WTC11 (cell line): ENCODE data around the gene UNC119B. TPM values are rescaled to one million over a fixed set of nuclear protein-coding genes. Genes with fewer than 3 reads are reported as not detected.
A peak's percentile ranks its signal among the peaks of the same experiment; 100 is the strongest.
"Not testable (repeated sequence)": the region's sequence is repeated elsewhere in the genome, so short reads cannot be mapped to it uniquely, and the experiment has no call there.

Experiments
- ATAC-seq: fragments of 200-7000 bp; cut with Tn5 transposase; 2 replicates; pipeline ENCODE4 v1.10.0; 2021; ENCODE audit warnings: mild to moderate bottlenecking, moderate library complexity
- CTCF ChIA-PET: fragments of 300-600 bp; sonication (Branson Sonifier 250); formaldehyde crosslinking; loops from one replicate; lab custom pipeline; 2021; ENCODE audit warnings: antibody characterized with exemption; lab: Charles Lee
- POLR2A ChIA-PET: fragments of 350-600 bp; sonication (Branson Sonifier 250); formaldehyde crosslinking; loops from one replicate; lab custom pipeline; 2021; ENCODE audit warnings: antibody characterized with exemption; lab: Charles Lee
- DNase-seq: peaks from one replicate; pipeline ENCODE4 v3.0.0; 2021; ENCODE audit warnings: low spot score
- H3K27ac Mint-ChIP-seq: 2 replicates; pipeline ENCODE4 v1.8.0; 2021; ENCODE audit warnings: mixed read lengths
- H3K27me3 Mint-ChIP-seq: 2 replicates; pipeline ENCODE4 v1.8.0; 2021; ENCODE audit warnings: low read depth, mild to moderate bottlenecking, moderate library complexity, mixed read lengths
- H3K36me3 Mint-ChIP-seq: 2 replicates; pipeline ENCODE4 v1.8.0; 2021; ENCODE audit warnings: mixed read lengths
- H3K4me1 Mint-ChIP-seq: 2 replicates; pipeline ENCODE4 v1.8.0; 2022; ENCODE audit warnings: mixed read lengths
- H3K4me3 Mint-ChIP-seq: 2 replicates; pipeline ENCODE4 v1.8.0; 2021; ENCODE audit warnings: mild to moderate bottlenecking, moderate library complexity, mixed read lengths
- H3K9me3 Mint-ChIP-seq: 2 replicates; pipeline ENCODE4 v1.8.0; 2021; ENCODE audit warnings: mixed read lengths
- ATF3 ChIP-seq: sonication (generic); formaldehyde crosslinking; conservative IDR thresholded peaks from 2 replicates; pipeline ENCODE4 v1.8.1; 2022; ENCODE audit warnings: mild to moderate bottlenecking, missing genetic modification reagents
- CTCF ChIP-seq: fragments of 200-600 bp; IDR thresholded peaks from 2 replicates; pipeline ENCODE4 v1.8.0; 2022; ENCODE audit warnings: antibody characterized with exemption
- E2F5 ChIP-seq: sonication (generic); formaldehyde crosslinking; IDR thresholded peaks from 2 replicates; pipeline ENCODE4 v1.8.1; 2022; ENCODE audit warnings: mild to moderate bottlenecking, moderate library complexity, missing genetic modification reagents
- ERG ChIP-seq: fragments of 250-450 bp; sonication (Bioruptor Pico); IDR thresholded peaks from 2 replicates; pipeline ENCODE4 v1.8.0; 2021; ENCODE audit warnings: mild to moderate bottlenecking
- HMGXB4 ChIP-seq: sonication (generic); formaldehyde crosslinking; IDR thresholded peaks from 2 replicates; pipeline ENCODE4 v1.8.1; 2023; ENCODE audit warnings: mild to moderate bottlenecking, moderate library complexity, missing genetic modification reagents
- IRF2 ChIP-seq: sonication (generic); formaldehyde crosslinking; IDR thresholded peaks from 2 replicates; pipeline ENCODE4 v1.8.0; 2022; ENCODE audit warnings: low read depth, missing genetic modification reagents, borderline replicate concordance
- NFATC4 ChIP-seq: fragments of 250-450 bp; sonication (Bioruptor Pico); IDR thresholded peaks from 2 replicates; pipeline ENCODE4 v1.9.0; 2021; ENCODE audit warnings: mild to moderate bottlenecking
- OVOL2 ChIP-seq: fragments of 250-450 bp; sonication (Bioruptor Pico); IDR thresholded peaks from 2 replicates; pipeline ENCODE4 v1.9.0; 2021; ENCODE audit warnings: mild to moderate bottlenecking, borderline replicate concordance
- SMAD4 ChIP-seq: sonication (generic); formaldehyde crosslinking; IDR thresholded peaks from 2 replicates; pipeline ENCODE4 v1.8.0; 2022; ENCODE audit warnings: mild to moderate bottlenecking, missing genetic modification reagents
- SOX15 ChIP-seq: fragments of 250-450 bp; sonication (Bioruptor Pico); IDR thresholded peaks from 2 replicates; pipeline ENCODE4 v1.9.0; 2021; ENCODE audit warnings: mild to moderate bottlenecking
- ZBTB21 ChIP-seq: sonication (generic); formaldehyde crosslinking; IDR thresholded peaks from 2 replicates; pipeline ENCODE4 v1.8.1; 2023; ENCODE audit warnings: mild to moderate bottlenecking, missing genetic modification reagents, borderline replicate concordance
- ZMAT4 ChIP-seq: fragments of 250-450 bp; sonication (Bioruptor Pico); IDR thresholded peaks from 2 replicates; pipeline ENCODE4 v1.9.0; 2021; ENCODE audit warnings: mild to moderate bottlenecking
- ZNF138 ChIP-seq: sonication (generic); formaldehyde crosslinking; conservative IDR thresholded peaks from 2 replicates; pipeline ENCODE4 v1.8.1; 2022; ENCODE audit warnings: mild to moderate bottlenecking, moderate library complexity, missing genetic modification reagents
- ZNF219 ChIP-seq: sonication (generic); formaldehyde crosslinking; IDR thresholded peaks from 2 replicates; pipeline ENCODE4 v1.8.0; 2023; ENCODE audit warnings: missing genetic modification reagents, mild to moderate bottlenecking, borderline replicate concordance
- ZNF232 ChIP-seq: sonication (generic); formaldehyde crosslinking; IDR thresholded peaks from 2 replicates; pipeline ENCODE4 v1.8.0; 2022; ENCODE audit warnings: mild to moderate bottlenecking, missing genetic modification reagents
- ZNF416 ChIP-seq: fragments of 250-450 bp; sonication (Bioruptor Pico); IDR thresholded peaks from 2 replicates; pipeline ENCODE4 v1.9.0; 2021; ENCODE audit warnings: mild to moderate bottlenecking, inconsistent platforms
- ZNF425 ChIP-seq: fragments of 250-450 bp; sonication (Bioruptor Pico); conservative IDR thresholded peaks from 2 replicates; pipeline ENCODE4 v1.9.0; 2021; ENCODE audit warnings: mild to moderate bottlenecking
- total RNA-seq: library from RNA; stranded (reverse); gene quantifications from 3 replicates; pipeline ENCODE4 v1.2.3, GENCODE V29; 2021

Gene UNC119B
- total RNA-seq, 1 experiment from 2014 or later, result 53.3 TPM

GRCh38 chr12:120732198-120732597 lies 21.9 kb downstream of the UNC119B start:
- H3K9me3 Mint-ChIP-seq, DNase-seq, CTCF ChIA-PET, H3K4me1 Mint-ChIP-seq, POLR2A ChIA-PET, H3K27ac Mint-ChIP-seq, H3K27me3 Mint-ChIP-seq, ATAC-seq, H3K4me3 Mint-ChIP-seq: not testable (repeated sequence)
- peaks cover 22% of the 10 kb centered on the region for H3K36me3 Mint-ChIP-seq

GRCh38 chr12:120733574-120733973 lies 23.3 kb downstream of the UNC119B start:
- no peaks in the 10 kb centered on the region for H3K4me1 Mint-ChIP-seq
- POLR2A ChIA-PET, result no interaction called here

GRCh38 chr12:120734210-120734609 lies 24.0 kb downstream of the UNC119B start:
- Mint-ChIP-seq H3K4me1 (no peaks in the 10 kb centered on the region), H3K36me3 (peaks cover 22% of the 10 kb centered on the region), H3K27ac (0 out of 2 replicates have a peak overlapping the region, but pooled peaks have one; percentile 49), H3K4me3 (no peak overlapping the region), H3K9me3 (peaks cover 5% of the 10 kb centered on the region)
- CTCF ChIA-PET, result interaction anchor here (1.3 kb wide), 1 partner anchor 271 kb away, joined by 3 read pairs; no protein-coding TSS in a partner anchor
- ATAC-seq (no peak), DNase-seq (no peak)
- TF ChIP-seq ZNF219 (CRISPR knock-in tag) (no peak), CTCF (no peak), IRF2 (CRISPR knock-in tag) (no peak), E2F5 (CRISPR knock-in tag) (no peak), SOX15 (no peak), ZBTB21 (CRISPR knock-in tag) (no peak), ZNF425 (CRISPR knock-in tag) (no peak), ZMAT4 (CRISPR knock-in tag) (no peak), ATF3 (no peak), OVOL2 (CRISPR knock-in tag) (no peak), HMGXB4 (CRISPR knock-in tag) (no peak), ERG (CRISPR knock-in tag) (no peak)
- TF ChIP-seq, all 79 proteins: peak for 0
- POLR2A ChIA-PET, result no interaction called here
- no peaks in the 10 kb centered on the region for H3K27me3 Mint-ChIP-seq

More at GRCh38 chr12:120733574-120733973, 23.3 kb downstream of the UNC119B start:
- Mint-ChIP-seq H3K4me3 (no peak overlapping the region), H3K27me3 (no peaks in the 10 kb centered on the region), H3K9me3 (peaks cover 5% of the 10 kb centered on the region), H3K27ac (no peak overlapping the region)
- no peak for ATAC-seq
- no peak for DNase-seq
- TF ChIP-seq ZNF416 (CRISPR knock-in tag) (no peak), SMAD4 (CRISPR knock-in tag) (no peak), ZNF138 (CRISPR knock-in tag) (no peak), E2F5 (CRISPR knock-in tag) (no peak), ZNF232 (CRISPR knock-in tag) (no peak), NFATC4 (CRISPR knock-in tag) (no peak)
- TF ChIP-seq, all 79 proteins: peak for 0
- CTCF ChIA-PET, result interaction anchor here (1.3 kb wide), 1 partner anchor 272 kb away, joined by 3 read pairs; no protein-coding TSS in a partner anchor
- H3K36me3 Mint-ChIP-seq, result peaks cover 22% of the 10 kb centered on the region
